TTC549 (cell line): ENCODE data around the gene RMND5A.
A peak's percentile ranks its signal among the peaks of the same experiment; 100 is the strongest.
"Not testable (repeated sequence)": the region's sequence is repeated elsewhere in the genome, so short reads cannot be mapped to it uniquely, and the experiment has no call there.

Source experiments
- FAIRE-seq: peaks from 2 replicates; lab custom pipeline; 2012; peaks lifted over from hg19 to GRCh38; lab: Jason Lieb, UNC

The RMND5A gene

GRCh38 chr2:86719263-86719636 is 841 bp upstream of the RMND5A start:
- FAIRE-seq = not testable (repeated sequence)

- FAIRE-seq = not testable (repeated sequence)
These were observed 639 bp downstream of the RMND5A start for GRCh38 chr2:86720540-86721320.

GRCh38 chr2:86725706-86726105 is 5.6 kb downstream of the RMND5A start:
- not testable (repeated sequence) for FAIRE-seq

- FAIRE-seq = not testable (repeated sequence)
These were observed 12.0 kb downstream of the RMND5A start for GRCh38 chr2:86732040-86732525.

- not testable (repeated sequence) for FAIRE-seq
These were observed 12.7 kb downstream of the RMND5A start for GRCh38 chr2:86732837-86733236.

GRCh38 chr2:86733528-86733927 is 13.4 kb downstream of the RMND5A start:
- not testable (repeated sequence) for FAIRE-seq

- not testable (repeated sequence) for FAIRE-seq
These were observed 14.8 kb downstream of the RMND5A start for GRCh38 chr2:86734896-86735295.

- not testable (repeated sequence) for FAIRE-seq
These were observed 19.4 kb downstream of the RMND5A start for GRCh38 chr2:86739485-86739884.

GRCh38 chr2:86739889-86740288 is 19.8 kb downstream of the RMND5A start:
- FAIRE-seq = not testable (repeated sequence)

GRCh38 chr2:86741889-86742498 is 21.9 kb downstream of the RMND5A start:
- FAIRE-seq = not testable (repeated sequence)

- FAIRE-seq = no peak
These were observed 24.1 kb downstream of the RMND5A start for GRCh38 chr2:86744152-86744551.

- no peak for FAIRE-seq
These were observed 26.8 kb downstream of the RMND5A start for GRCh38 chr2:86746939-86747338.

GRCh38 chr2:86747711-86748639 is 27.9 kb downstream of the RMND5A start:
- FAIRE-seq = no peak

GRCh38 chr2:86750240-86750839 is 30.2 kb downstream of the RMND5A start:
- FAIRE-seq = no peak

- FAIRE-seq = no peak
These were observed 31.7 kb downstream of the RMND5A start for GRCh38 chr2:86751778-86752177.

- no peak for FAIRE-seq
These were observed 32.8 kb downstream of the RMND5A start for GRCh38 chr2:86752934-86753333.

GRCh38 chr2:86753606-86754005 is 33.5 kb downstream of the RMND5A start:
- FAIRE-seq = no peak

GRCh38 chr2:86758405-86758804 is 38.3 kb downstream of the RMND5A start:
- FAIRE-seq = no peak

GRCh38 chr2:86760371-86760770 is 40.3 kb downstream of the RMND5A start:
- FAIRE-seq = no peak

- peak; percentile 97 for FAIRE-seq
These were observed 44.7 kb downstream of the RMND5A start for GRCh38 chr2:86764661-86765309.

- no peak for FAIRE-seq
These were observed 45.2 kb downstream of the RMND5A start for GRCh38 chr2:86765310-86765695.
